Kidney (tissue), 14 donors: ENCODE measurements around the gene ISM2. TPM values are rescaled to one million over a fixed set of nuclear protein-coding genes. Genes with fewer than 3 reads are reported as not detected.

ENCODE experiments used
- DNase-seq, 5 donors: peaks; one replicate each; pipeline ENCODE4 v3.0.0-alpha.2; 2013 to 2020
- FAIRE-seq: peaks from 2 replicates; lab custom pipeline; 2012; peaks lifted over from hg19 to GRCh38; lab: Jason Lieb, UNC
- H3K27ac ChIP-seq, 2 donors: one replicate each; pipeline ENCODE4 v1.7.0; 2013; ENCODE audit warnings: low read depth in 2 of 2, low read length in 2 of 2, inconsistent platforms in 1 of 2
- H3K27me3 ChIP-seq: one replicate; pipeline ENCODE4 v1.7.1; 2013; ENCODE audit warnings: low read length, inconsistent platforms; ENCODE audit not compliant: control insufficient read depth, insufficient read depth
- H3K36me3 ChIP-seq, 3 donors: one replicate each; pipeline versions ENCODE4 v1.7.0 to v1.7.1; 2013; ENCODE audit warnings: low read length in 3 of 3, control low read depth in 1 of 3, inconsistent platforms in 1 of 3; ENCODE audit not compliant: insufficient read depth in 3 of 3, control insufficient read depth in 2 of 3
- H3K4me1 ChIP-seq, 3 donors: one replicate each; pipeline versions ENCODE4 v1.7.0 to v1.7.1; 2013; ENCODE audit warnings: low read length in 3 of 3, inconsistent platforms in 1 of 3, low read depth in 1 of 3; ENCODE audit not compliant: control insufficient read depth in 2 of 3, insufficient read depth in 2 of 3
- H3K4me3 ChIP-seq, 3 donors: one replicate each; pipeline versions ENCODE4 v1.7.0 to v1.8.1; 2013; ENCODE audit warnings: low read length in 3 of 3, control low read depth in 1 of 3, inconsistent platforms in 1 of 3
- H3K9ac ChIP-seq, 3 donors: one replicate each; pipeline versions ENCODE4 v1.7.0 to v1.7.1; 2013; ENCODE audit warnings: low read length in 3 of 3, control low read depth in 1 of 3, inconsistent platforms in 1 of 3
- H3K9me3 ChIP-seq, 3 donors: one replicate each; pipeline versions ENCODE4 v1.7.0 to v1.7.1; 2013; ENCODE audit warnings: low read length in 3 of 3, control low read depth in 1 of 3, inconsistent platforms in 1 of 3; ENCODE audit not compliant: control insufficient read depth in 2 of 3, insufficient read depth in 1 of 3
- CTCF ChIP-seq: IDR thresholded peaks from 3 replicates; pipeline ENCODE4 v1.5.1; 2012; ENCODE audit warnings: mild to moderate bottlenecking, moderate library complexity, borderline replicate concordance; ENCODE audit not compliant: insufficient read depth; ENCODE audit errors: extremely low read depth
- intact Hi-C: fragments of 100-400 bp; cut with DNase I; formaldehyde crosslinking; loops from one replicate; pipeline ENCODE4 v1.11.1; 2022
- polyA plus RNA-seq: library from polyadenylated mRNA; stranded (reverse); fragments of 350-450 nt; fragmentation: Illumina TruSeq; extraction: RNeasy Lipid Tissue Mini Kit (QIAGEN cat#74804); gene quantifications from one replicate; pipeline ENCODE4 v1.2.3, GENCODE V29; 2014; ENCODE audit warnings: low read depth, low replicate concordance; ENCODE audit not compliant: insufficient read depth
- total RNA-seq: library from RNA; stranded (reverse); fragmentation: NEBNext Ultra II Directional; extraction: Animal tissue kit (Norgen Biotek cat#: 25700); gene quantifications from one replicate; pipeline ENCODE4 v1.2.1, GENCODE V29; 2021
- donor health status: control.
- donor health status: control.
- donor health status: control.
- donor health status: control.
- donor health status: control.
- donor health status: DM: yes; HTN: yes; CAD: no.
- donor health status: Normal renal cell carcinoma (clear cell type).

The ISM2 gene
- total and polyA plus RNA-seq, 2 donors from 2014 or later, result 0.57 to 0.80 TPM

- TF ChIP-seq CTCF, result no peak
- DNase-seq (no peak), FAIRE-seq (no peak)
- intact Hi-C loops, result no loop called here
- H3K9me3 ChIP-seq, result no peaks in the 10 kb centered on the region
- H3K27me3 ChIP-seq, result no peaks in the 10 kb centered on the region
- peaks cover 0 to 6% (median 0%) of the 10 kb centered on the region in 3 donors for H3K4me1 ChIP-seq
- no peak overlapping the region for H3K27ac ChIP-seq
- H3K4me3 ChIP-seq, result no peak overlapping the region
- no peak overlapping the region for H3K9ac ChIP-seq
- no peaks in the 10 kb centered on the region for H3K36me3 ChIP-seq
Observed at GRCh38 chr14:77503138-77503537, 4.5 kb upstream of the ISM2 start.

- Histone ChIP-seq H3K27ac (no peak overlapping the region), H3K9ac (no peak overlapping the region), H3K27me3 (peaks cover 3% of the 10 kb centered on the region), H3K4me1 (peaks cover 0 to 10% (median 0%) of the 10 kb centered on the region in 3 donors), H3K4me3 (no peak overlapping the region), H3K9me3 (no peaks in the 10 kb centered on the region), H3K36me3 (no peaks in the 10 kb centered on the region)
- intact Hi-C loops, result no loop called here
- no peak for TF ChIP-seq CTCF
- no peak for DNase-seq
- FAIRE-seq, result no peak
Observed at GRCh38 chr14:77502109-77502782, 3.6 kb upstream of the ISM2 start.

GRCh38 chr14:77498984-77499527 lies 440 bp upstream of the ISM2 start:
- Histone ChIP-seq H3K27me3 (peaks cover 3% of the 10 kb centered on the region), H3K4me1 (peaks cover 0 to 10% (median 0%) of the 10 kb centered on the region in 3 donors), H3K27ac (no peak overlapping the region), H3K36me3 (no peaks in the 10 kb centered on the region), H3K9ac (no peak overlapping the region), H3K4me3 (peak overlapping the region in 1 of 3 donors; percentile 49), H3K9me3 (no peaks in the 10 kb centered on the region)
- TF ChIP-seq CTCF, result no peak
- DNase-seq (peak in 3 of 5 donors; percentile 38 to 54 (median 42)), FAIRE-seq (no peak)
- intact Hi-C loops, result no loop called here
